Loucy (cell line): ENCODE data around the gene TMEM82.

Experiments used
- H2AFZ ChIP-seq: fragments of 200-600 bp; sonication (generic); 2 replicates; pipeline ENCODE4 v1.6.0; 2016; ENCODE audit warnings: antibody characterized with exemption, mild to moderate bottlenecking, low read length, moderate library complexity
- H3F3A ChIP-seq: fragments of 200-600 bp; 2 replicates; pipeline ENCODE4 v1.6.0; 2016; ENCODE audit warnings: antibody characterized with exemption, low read depth, mild to moderate bottlenecking
- H3K27me3 ChIP-seq: fragments of 200-600 bp; sonication (generic); 2 replicates; pipeline ENCODE4 v1.6.1; 2014; ENCODE audit warnings: low read length, mild to moderate bottlenecking; ENCODE audit not compliant: insufficient read depth, poor library complexity, severe bottlenecking
- H3K36me3 ChIP-seq: fragments of 200-600 bp; sonication (generic); 2 replicates; pipeline ENCODE4 v1.6.1; 2016; ENCODE audit warnings: low read length; ENCODE audit not compliant: insufficient read depth
- H3K4me1 ChIP-seq: fragments of 200-600 bp; sonication (generic); 2 replicates; pipeline ENCODE4 v1.5.1; 2014; ENCODE audit warnings: low read length, mild to moderate bottlenecking; ENCODE audit not compliant: insufficient read depth, poor library complexity, severe bottlenecking
- H3K4me2 ChIP-seq: fragments of 200-600 bp; sonication (generic); 2 replicates; pipeline ENCODE4 v1.6.0; 2014; ENCODE audit warnings: antibody characterized with exemption, low read length, low read depth, mild to moderate bottlenecking; ENCODE audit not compliant: poor library complexity, severe bottlenecking
- H3K4me3 ChIP-seq: fragments of 200-600 bp; sonication (generic); 2 replicates; pipeline ENCODE4 v1.5.1; 2014; ENCODE audit warnings: low read length, mild to moderate bottlenecking, mixed read lengths; ENCODE audit not compliant: poor library complexity, severe bottlenecking
- H3K79me2 ChIP-seq: fragments of 200-600 bp; sonication (generic); 2 replicates; pipeline ENCODE4 v1.6.1; 2014; ENCODE audit warnings: low read length; ENCODE audit not compliant: insufficient read depth
- H3K9ac ChIP-seq: fragments of 200-600 bp; sonication (generic); 2 replicates; pipeline ENCODE4 v1.6.0; 2014; ENCODE audit warnings: mild to moderate bottlenecking, low read depth, low read length, moderate library complexity; ENCODE audit not compliant: poor library complexity, severe bottlenecking
- H3K9me2 ChIP-seq: fragments of 200-600 bp; sonication (generic); replicated peaks from 2 replicates; pipeline ENCODE4 v1.6.1; 2016; ENCODE audit warnings: low read depth, low read length, mixed read lengths
- H3K9me3 ChIP-seq: fragments of 200-600 bp; sonication (generic); 2 replicates; pipeline ENCODE4 v1.6.1; 2014; ENCODE audit warnings: mild to moderate bottlenecking, antibody characterized with exemption, low read length, low read depth; ENCODE audit not compliant: insufficient read depth
- H4K20me1 ChIP-seq: fragments of 200-600 bp; sonication (generic); 2 replicates; pipeline ENCODE4 v1.6.0; 2014; ENCODE audit warnings: antibody characterized with exemption, low read length, mild to moderate bottlenecking; ENCODE audit not compliant: insufficient read depth, poor library complexity, severe bottlenecking
- EZH2phosphoT487 ChIP-seq: fragments of 200-600 bp; IDR thresholded peaks from 2 replicates; pipeline ENCODE4 v1.6.1; 2018; ENCODE audit warnings: antibody characterized with exemption, mild to moderate bottlenecking, moderate library complexity, borderline replicate concordance
- TF ChIP-seq, protein P1 (sequence below): fragments of 200-600 bp; sonication (generic); conservative IDR thresholded peaks from 2 replicates; pipeline ENCODE4 v1.5.1; 2014; ENCODE audit warnings: mild to moderate bottlenecking, antibody characterized with exemption, low read length

Gene TMEM82

DNA sequence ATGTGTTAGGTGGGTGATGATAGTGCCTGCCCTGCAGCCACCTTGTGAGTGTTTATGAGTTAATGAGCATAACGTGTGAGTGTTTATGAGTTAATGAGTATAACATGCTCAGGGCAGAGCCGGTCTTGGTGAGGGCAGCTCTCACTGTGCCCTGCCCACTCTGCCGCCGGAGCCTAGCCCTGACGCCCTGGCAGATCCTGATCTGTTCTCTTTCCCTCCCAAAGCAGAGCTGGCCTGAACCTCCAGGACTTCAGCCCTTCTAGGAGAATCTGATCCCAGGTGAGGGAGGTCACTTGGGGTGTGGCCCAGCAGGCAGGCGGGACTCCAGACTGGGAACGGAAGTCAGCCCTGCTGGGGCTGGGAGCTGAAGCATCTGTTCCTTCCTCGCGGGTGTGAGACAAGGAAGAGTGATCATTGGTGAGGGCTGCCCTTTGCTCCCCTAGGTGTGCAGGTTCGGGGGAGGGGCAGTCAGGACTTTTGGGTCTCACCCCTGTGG lies 22.0 kb downstream of the TMEM82 start:
- H3K9me3 ChIP-seq, result no peaks in the 10 kb centered on the region
- no peaks in the 10 kb centered on the region for H3F3A ChIP-seq
- H4K20me1 ChIP-seq, result no peaks in the 10 kb centered on the region
- H3K4me2 ChIP-seq, result no peak overlapping the region
- TF ChIP-seq EZH2phosphoT487, result no peak
- TF ChIP-seq, protein P1, sequence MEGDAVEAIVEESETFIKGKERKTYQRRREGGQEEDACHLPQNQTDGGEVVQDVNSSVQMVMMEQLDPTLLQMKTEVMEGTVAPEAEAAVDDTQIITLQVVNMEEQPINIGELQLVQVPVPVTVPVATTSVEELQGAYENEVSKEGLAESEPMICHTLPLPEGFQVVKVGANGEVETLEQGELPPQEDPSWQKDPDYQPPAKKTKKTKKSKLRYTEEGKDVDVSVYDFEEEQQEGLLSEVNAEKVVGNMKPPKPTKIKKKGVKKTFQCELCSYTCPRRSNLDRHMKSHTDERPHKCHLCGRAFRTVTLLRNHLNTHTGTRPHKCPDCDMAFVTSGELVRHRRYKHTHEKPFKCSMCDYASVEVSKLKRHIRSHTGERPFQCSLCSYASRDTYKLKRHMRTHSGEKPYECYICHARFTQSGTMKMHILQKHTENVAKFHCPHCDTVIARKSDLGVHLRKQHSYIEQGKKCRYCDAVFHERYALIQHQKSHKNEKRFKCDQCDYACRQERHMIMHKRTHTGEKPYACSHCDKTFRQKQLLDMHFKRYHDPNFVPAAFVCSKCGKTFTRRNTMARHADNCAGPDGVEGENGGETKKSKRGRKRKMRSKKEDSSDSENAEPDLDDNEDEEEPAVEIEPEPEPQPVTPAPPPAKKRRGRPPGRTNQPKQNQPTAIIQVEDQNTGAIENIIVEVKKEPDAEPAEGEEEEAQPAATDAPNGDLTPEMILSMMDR, result no peak
- H3K27me3 ChIP-seq, result no peaks in the 10 kb centered on the region
- no peaks in the 10 kb centered on the region for H3K36me3 ChIP-seq
- H3K4me1 ChIP-seq, result no peaks in the 10 kb centered on the region
- H2AFZ ChIP-seq, result no peak overlapping the region
- H3K9ac ChIP-seq, result no peak overlapping the region
- no peaks in the 10 kb centered on the region for H3K79me2 ChIP-seq
- H3K9me2 ChIP-seq, result no peaks in the 10 kb centered on the region
- H3K4me3 ChIP-seq, result no peak overlapping the region

DNA sequence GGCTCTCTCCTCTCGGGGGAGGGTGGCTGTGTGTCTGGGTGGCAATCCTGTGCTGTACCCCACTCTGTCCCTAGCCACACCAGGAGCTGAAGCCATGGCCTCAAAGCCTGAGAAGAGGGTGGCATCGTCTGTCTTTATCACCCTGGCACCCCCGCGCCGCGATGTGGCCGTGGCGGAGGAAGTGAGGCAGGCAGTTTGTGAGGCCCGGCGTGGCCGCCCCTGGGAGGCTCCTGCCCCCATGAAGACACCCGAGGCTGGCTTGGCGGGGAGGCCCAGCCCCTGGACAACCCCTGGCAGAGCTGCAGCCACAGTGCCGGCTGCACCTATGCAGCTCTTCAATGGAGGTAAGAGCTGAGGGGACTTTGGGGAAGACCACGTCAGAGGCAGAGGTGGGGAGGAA lies 22.6 kb downstream of the TMEM82 start:
- Histone ChIP-seq H3F3A (no peaks in the 10 kb centered on the region), H3K27me3 (no peaks in the 10 kb centered on the region), H3K79me2 (no peaks in the 10 kb centered on the region), H3K9me2 (no peaks in the 10 kb centered on the region), H3K4me3 (no peak overlapping the region), H2AFZ (no peak overlapping the region), H3K9ac (no peak overlapping the region), H4K20me1 (no peaks in the 10 kb centered on the region), H3K9me3 (no peaks in the 10 kb centered on the region), H3K4me1 (no peaks in the 10 kb centered on the region), H3K4me2 (no peak overlapping the region), H3K36me3 (no peaks in the 10 kb centered on the region)
- TF ChIP-seq EZH2phosphoT487, result no peak
- TF ChIP-seq, protein P1, result no peak

DNA sequence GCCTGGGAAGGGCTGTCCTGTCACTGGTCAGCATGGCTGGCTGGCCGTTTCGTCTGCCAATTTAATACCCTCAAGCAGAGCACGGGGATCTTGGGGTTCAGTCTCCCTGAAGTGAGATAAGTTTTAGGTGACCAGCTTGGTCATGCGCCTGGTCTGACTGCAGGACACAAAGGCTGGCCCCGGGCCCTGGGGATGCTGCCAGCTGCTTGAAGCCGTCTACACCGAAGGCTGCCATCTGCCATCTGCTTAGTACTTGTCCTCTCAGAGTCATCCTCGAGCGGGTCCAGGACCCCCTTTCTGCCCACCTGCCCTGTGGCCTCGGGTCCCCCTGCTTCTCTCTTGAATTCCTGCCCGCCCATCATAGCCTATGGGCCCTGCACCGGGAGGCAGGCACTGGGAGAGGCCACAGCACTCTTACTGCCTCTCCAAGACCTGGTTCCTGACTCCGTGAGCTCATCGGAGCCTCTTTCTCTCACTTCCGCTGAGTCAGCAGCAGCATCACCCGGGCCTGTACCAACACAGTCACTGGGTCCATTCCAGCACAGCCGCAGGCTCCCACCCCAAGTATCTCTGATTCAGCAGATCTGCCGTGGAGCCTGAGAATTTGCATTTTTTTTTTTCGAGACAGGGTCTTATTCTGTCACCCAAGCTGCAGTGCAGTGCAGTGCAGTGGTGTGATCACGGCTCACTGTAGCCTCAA lies 23.3 kb downstream of the TMEM82 start:
- Histone ChIP-seq H2AFZ (no peak overlapping the region), H3K4me2 (no peak overlapping the region), H3K4me1 (no peaks in the 10 kb centered on the region), H3K9me2 (no peaks in the 10 kb centered on the region), H3K4me3 (no peak overlapping the region), H3K9ac (no peak overlapping the region), H4K20me1 (no peaks in the 10 kb centered on the region), H3K79me2 (no peaks in the 10 kb centered on the region), H3F3A (no peaks in the 10 kb centered on the region), H3K36me3 (no peaks in the 10 kb centered on the region), H3K27me3 (no peaks in the 10 kb centered on the region), H3K9me3 (no peaks in the 10 kb centered on the region)
- no peak for TF ChIP-seq EZH2phosphoT487
- TF ChIP-seq, protein P1, result no peak
